ENCODE measurements around the gene MTCH2.

GRCh38 chr11:47569646-47570045, 72.7 kb downstream of the MTCH2 start:
- TF ChIP-seq, protein P1, sequence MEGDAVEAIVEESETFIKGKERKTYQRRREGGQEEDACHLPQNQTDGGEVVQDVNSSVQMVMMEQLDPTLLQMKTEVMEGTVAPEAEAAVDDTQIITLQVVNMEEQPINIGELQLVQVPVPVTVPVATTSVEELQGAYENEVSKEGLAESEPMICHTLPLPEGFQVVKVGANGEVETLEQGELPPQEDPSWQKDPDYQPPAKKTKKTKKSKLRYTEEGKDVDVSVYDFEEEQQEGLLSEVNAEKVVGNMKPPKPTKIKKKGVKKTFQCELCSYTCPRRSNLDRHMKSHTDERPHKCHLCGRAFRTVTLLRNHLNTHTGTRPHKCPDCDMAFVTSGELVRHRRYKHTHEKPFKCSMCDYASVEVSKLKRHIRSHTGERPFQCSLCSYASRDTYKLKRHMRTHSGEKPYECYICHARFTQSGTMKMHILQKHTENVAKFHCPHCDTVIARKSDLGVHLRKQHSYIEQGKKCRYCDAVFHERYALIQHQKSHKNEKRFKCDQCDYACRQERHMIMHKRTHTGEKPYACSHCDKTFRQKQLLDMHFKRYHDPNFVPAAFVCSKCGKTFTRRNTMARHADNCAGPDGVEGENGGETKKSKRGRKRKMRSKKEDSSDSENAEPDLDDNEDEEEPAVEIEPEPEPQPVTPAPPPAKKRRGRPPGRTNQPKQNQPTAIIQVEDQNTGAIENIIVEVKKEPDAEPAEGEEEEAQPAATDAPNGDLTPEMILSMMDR (IDR thresholded peaks at IDR 0.05), result no peak
- TF ChIP-seq POLR2A (IDR thresholded peaks at IDR 0.05) (no peak), EP300 (IDR thresholded peaks at IDR 0.05) (no peak)
